HepG2 (cell line): ENCODE results near the gene RPS2. TPM values are rescaled to one million over a fixed set of nuclear protein-coding genes. Genes with fewer than 3 reads are reported as not detected.
"Not testable (repeated sequence)": the region's sequence is repeated elsewhere in the genome, so short reads cannot be mapped to it uniquely, and the experiment has no call there.

Experiments
- ATAC-seq: fragments of 200-7000 bp; cut with Tn5 transposase; 3 replicates; pipeline ENCODE4 v1.9.1; 2020; ENCODE audit warnings: mild to moderate bottlenecking, moderate library complexity
- BruUV-seq: library from RNA; stranded (reverse); fragments of 400-500 nt; replicated peaks from 2 replicates; lab custom pipeline; 2021; lab: Mats Ljungman, UMichigan
- CTCF ChIA-PET: fragments of 300-600 bp; formaldehyde crosslinking; extraction: SDS; loops from one replicate; lab custom pipeline; 2021; ENCODE audit warnings: low total read pairs, inconsistent platforms, low intra/inter-chr PET ratio; lab: Yijun Ruan, JAX
- POLR2A ChIA-PET: fragments of 350-600 bp; sonication (Branson Sonifier 250); formaldehyde crosslinking; loops from one replicate; lab custom pipeline; 2020; ENCODE audit warnings: antibody characterized with exemption, inconsistent platforms; lab: Yijun Ruan, JAX
- DNase-seq: peaks from one replicate; pipeline ENCODE4 v3.0.0-alpha.2; 2015; ENCODE audit warnings: low spot score
- FAIRE-seq: peaks from 3 replicates; lab custom pipeline; 2011; peaks lifted over from hg19 to GRCh38; lab: Jason Lieb, UNC
- H2AFZ ChIP-seq: one replicate; pipeline ENCODE4 v1.6.1; 2011; ENCODE audit warnings: low read length, inconsistent platforms
- H3K27ac ChIP-seq: fragments of 300-600 bp; 3 replicates; pipeline ENCODE4 v1.8.0; 2011; ENCODE audit warnings: mixed run types, mild to moderate bottlenecking, mixed read lengths, low read length, inconsistent platforms; ENCODE audit not compliant: insufficient read depth; ENCODE audit errors: extremely low read length
- H3K27me3 ChIP-seq, 2 experiments: fragments of 200-600 bp in 1 of 2; 2 replicates in 1 of 2; 3 replicates in 1 of 2; pipeline versions ENCODE4 v1.6.0 to v1.8.0; 2011; ENCODE audit warnings: low read length in 2 of 2, mild to moderate bottlenecking in 2 of 2, moderate library complexity in 2 of 2, inconsistent platforms in 1 of 2; ENCODE audit not compliant: insufficient read depth in 2 of 2, control insufficient read depth in 1 of 2
- H3K36me3 ChIP-seq, 2 experiments: fragments of 200-600 bp in 1 of 2; replicated peaks in 1 of 2; 2 replicates in 1 of 2; 3 replicates in 1 of 2; pipeline versions ENCODE4 v1.5.1 to v1.8.0; 2011; ENCODE audit warnings: low read length in 2 of 2, inconsistent platforms in 1 of 2; ENCODE audit not compliant: insufficient read depth in 2 of 2, control insufficient read depth in 1 of 2
- H3K4me1 ChIP-seq: 2 replicates; pipeline ENCODE4 v1.5.1; 2012; ENCODE audit warnings: low read length, inconsistent platforms; ENCODE audit not compliant: insufficient read depth
- H3K4me2 ChIP-seq: 2 replicates; pipeline ENCODE4 v1.6.0; 2011; ENCODE audit warnings: low read depth, low read length, inconsistent platforms
- H3K4me3 ChIP-seq, 3 experiments: fragments of 200-600 bp in 1 of 3; sonication (generic), shearing (Covaris generic) in 1 of 3; replicated peaks in 1 of 3; 2 replicates each; pipeline ENCODE4 v1.5.1; 2011 to 2016; ENCODE audit warnings: low read length in 3 of 3, inconsistent platforms in 2 of 3, low read depth in 2 of 3, mild to moderate bottlenecking in 2 of 3, control low read depth in 1 of 3, mixed read lengths in 1 of 3; ENCODE audit not compliant: insufficient read depth in 1 of 3
- H3K79me2 ChIP-seq: one replicate; pipeline ENCODE4 v1.6.1; 2011; ENCODE audit warnings: low read length, inconsistent platforms; ENCODE audit not compliant: insufficient read depth
- H3K9ac ChIP-seq: 2 replicates; pipeline ENCODE4 v1.6.0; 2011; ENCODE audit warnings: mild to moderate bottlenecking, low read depth, low read length, inconsistent platforms; ENCODE audit not compliant: insufficient read depth
- H3K9me3 ChIP-seq: 2 replicates; pipeline ENCODE4 v1.5.1; 2012; ENCODE audit warnings: mild to moderate bottlenecking, low read length
- H4K20me1 ChIP-seq: 2 replicates; pipeline ENCODE4 v1.6.0; 2011; ENCODE audit warnings: inconsistent platforms, mild to moderate bottlenecking, low read length, moderate library complexity; ENCODE audit not compliant: insufficient read depth
- AGO2 ChIP-seq: fragments of 200-400 bp; formaldehyde crosslinking; optimal IDR thresholded peaks from 2 replicates; pipeline ENCODE3; 2017; ENCODE audit warnings: mild to moderate bottlenecking, low read depth, low read length, moderate library complexity
- HNRNPL ChIP-seq: fragments of 200-400 bp; formaldehyde crosslinking; IDR thresholded peaks from 2 replicates; pipeline ENCODE4 v1.6.1; 2017; ENCODE audit warnings: mild to moderate bottlenecking, low read depth, low read length
- HNRNPLL ChIP-seq: fragments of 200-400 bp; formaldehyde crosslinking; IDR thresholded peaks from 2 replicates; pipeline ENCODE4 v1.6.1; 2017; ENCODE audit warnings: mild to moderate bottlenecking, low read depth, low read length; ENCODE audit not compliant: poor library complexity, severe bottlenecking
- POLR2A ChIP-seq, 2 experiments: IDR thresholded peaks; 2 replicates each; pipeline ENCODE4 v1.6.1; 2011; ENCODE audit warnings: low read depth in 2 of 2, low read length in 2 of 2, mild to moderate bottlenecking in 1 of 2, moderate library complexity in 1 of 2; ENCODE audit not compliant: insufficient read depth in 1 of 2
- RBFOX2 ChIP-seq: fragments of 200-400 bp; formaldehyde crosslinking; IDR thresholded peaks from 2 replicates; pipeline ENCODE4 v1.6.1; 2017; ENCODE audit warnings: low read depth, mild to moderate bottlenecking, low read length
- UBTF ChIP-seq: sonication (generic); formaldehyde crosslinking; IDR thresholded peaks from 2 replicates; pipeline ENCODE4 v1.4.0; 2020; ENCODE audit warnings: mild to moderate bottlenecking, missing genetic modification reagents
- ZBTB38 ChIP-seq: sonication (generic); formaldehyde crosslinking; IDR thresholded peaks from 2 replicates; pipeline ENCODE4 v1.5.1; 2020; ENCODE audit warnings: mild to moderate bottlenecking, missing genetic modification reagents
- ZFY ChIP-seq: sonication (generic); formaldehyde crosslinking; IDR thresholded peaks from 2 replicates; pipeline ENCODE4 v1.4.0; 2020; ENCODE audit warnings: missing genetic modification reagents
- ZNF574 ChIP-seq: sonication (generic); formaldehyde crosslinking; IDR thresholded peaks from 2 replicates; pipeline ENCODE4 v1.4.0; 2020; ENCODE audit warnings: missing genetic modification reagents
- ZNF687 ChIP-seq: sonication (generic); formaldehyde crosslinking; IDR thresholded peaks from 2 replicates; pipeline ENCODE4 v1.5.1; 2020; ENCODE audit warnings: mild to moderate bottlenecking, missing genetic modification reagents, moderate library complexity
- whole genome bisulfite sequencing: methylation state at CpG from one replicate; pipeline ENCODE4 v1.1.6; 2017; ENCODE audit warnings: low lambda C conversion rate; 5-methylcytosine and 5-hydroxymethylcytosine counted together
- in situ Hi-C: cut with HindIII; loops from 2 replicates; pipeline ENCODE4 v1.10.0; 2017; ENCODE audit warnings: low pct_unique_long_range_greater_than_20kb; ENCODE audit not compliant: extremely low pct_ligation_motif_present
- intact Hi-C: fragments of 100-400 bp; cut with micrococcal nuclease; formaldehyde crosslinking; loops from one replicate; pipeline ENCODE4 v1.10.0; 2022; ENCODE audit not compliant: unreplicated experiment
- polyA plus RNA-seq, 8 experiments: library from polyadenylated mRNA; depleted of rRNA in 3 of 8; stranded (reverse) in 7 of 8; unstranded in 1 of 8; fragments of >200 nt; fragmentation: Illumina TruSeq in 4 of 8; extraction: Trizol in 4 of 8; gene quantifications; 2 replicates each; pipeline versions ENCODE4 v1.2.1 to v1.2.3, GENCODE V29; 2011 to 2016; ENCODE audit warnings: low read depth in 4 of 8, missing spikeins in 1 of 8, mixed read lengths in 1 of 8; ENCODE audit not compliant: insufficient read depth in 1 of 8
- total RNA-seq, 5 experiments: library from RNA; depleted of rRNA; stranded (reverse); fragments of >200 nt; fragmentation: Illumina TruSeq; extraction: Trizol; gene quantifications; 2 replicates each; pipeline ENCODE4 v1.2.3, GENCODE V29; 2016; ENCODE audit warnings: low read depth in 1 of 5

The RPS2 gene
- total and polyA plus RNA-seq, 2 of the 13 experiments (the other 11 are each of a cell fraction or from before 2014, with no cell fraction given): 1,908 to 4,514 TPM

- intact Hi-C loops, DNase-seq, in situ Hi-C loops, H2AFZ ChIP-seq, CTCF ChIA-PET, FAIRE-seq, H3K27me3 ChIP-seq, H3K9me3 ChIP-seq, ATAC-seq: not testable (repeated sequence)
- peaks cover 51% of the 10 kb centered on the region for H3K4me1 ChIP-seq
- H3K36me3 ChIP-seq: peaks cover 3 to 19% of the 10 kb centered on the region in 2 experiments; a peak in 3 of 5 replicates
- peaks cover 43% of the 10 kb centered on the region for H3K79me2 ChIP-seq
- POLR2A ChIA-PET: interaction anchor here (0.7 to 7.4 kb wide), 7 partner anchors 9 to 193 kb away, joined by 3 to 139 read pairs (median 5); partner anchors contain the start of genes GFER, MSRB1, TBL3 and TRAF7
- TF ChIP-seq ZBTB38 (CRISPR knock-in tag) (peak; percentile 95), HNRNPLL (peak; percentile 16), ZNF687 (CRISPR knock-in tag) (peak; percentile 14; the same call in 1 of the 2 replicates), RBFOX2 (peak; percentile 75), POLR2A (IDR thresholded peaks at IDR 0.05; ENCODE audit: insufficient read depth in 1 of 2, low read depth in 2 of 2, low read length in 2 of 2) (peak in 1 of 2 experiments; percentile 62; a peak in 3 of 4 replicates), AGO2 (peak; percentile 89), ZFY (CRISPR knock-in tag) (peak; percentile 25; the same call in 1 of the 2 replicates), HNRNPL (0 out of 2 replicates have a peak, but pooled peaks have one; percentile 57), ZNF574 (peak; percentile 1; the same call in 1 of the 2 replicates), UBTF (CRISPR knock-in tag) (peak; percentile 22; the same call in 1 of the 2 replicates)
- H4K20me1 ChIP-seq: peaks cover 34% of the 10 kb centered on the region
- H3K4me3 ChIP-seq: peak overlapping the region; percentile 84 to 94 (median 92); a peak in 3 of 6 replicates
- peak overlapping the region; percentile 92 for H3K9ac ChIP-seq
- TSS peak; percentile 78 for BruUV-seq
- H3K27ac ChIP-seq: peak overlapping the region; percentile 88
- H3K4me2 ChIP-seq: peak overlapping the region; percentile 94
- WGBS: 68% methylated on average over 12 of the region's 37 CpGs
These were observed 2.2 kb downstream of the RPS2 start for GRCh38 chr16:1962161-1963153.
